ENCODE data around the gene ZFYVE9.
"Not testable (repeated sequence)": the region's sequence is repeated elsewhere in the genome, so short reads cannot be mapped to it uniquely, and the experiment has no call there.

ZFYVE9 gene

GRCh38 chr1:52145137-52145536 lies 3.2 kb downstream of the ZFYVE9 start:
- no peak for DNase-seq (ENCODE audit: low read depth in 2 of 2)

GRCh38 chr1:52150445-52150844 lies 8.6 kb downstream of the ZFYVE9 start:
- not testable (repeated sequence) for DNase-seq (ENCODE audit: low read depth in 2 of 2)

- DNase-seq (ENCODE audit: low read depth in 2 of 2), result no peak
Observed at GRCh38 chr1:52150946-52151345, 9.1 kb downstream of the ZFYVE9 start.

DNA sequence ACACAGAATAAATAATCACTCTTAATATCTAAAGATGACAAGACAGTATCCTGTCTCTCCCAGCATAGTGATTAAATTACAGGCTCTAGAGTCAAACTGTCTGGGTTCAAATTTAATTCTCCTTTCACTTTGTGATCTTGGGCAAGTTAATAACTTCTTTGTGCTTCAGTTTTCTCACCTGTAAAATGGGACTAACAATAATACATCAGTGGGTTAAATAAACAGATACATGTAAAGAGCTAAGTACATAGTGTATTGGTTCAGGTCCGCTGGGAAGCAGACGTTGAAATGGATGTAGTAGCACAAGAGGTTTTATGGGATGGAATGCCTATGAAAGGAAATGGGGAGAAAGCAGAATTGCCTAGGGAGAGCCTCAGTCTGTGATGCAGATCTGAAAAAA lies 10.7 kb downstream of the ZFYVE9 start:
- DNase-seq (ENCODE audit: low read depth in 2 of 2), result no peak

DNA sequence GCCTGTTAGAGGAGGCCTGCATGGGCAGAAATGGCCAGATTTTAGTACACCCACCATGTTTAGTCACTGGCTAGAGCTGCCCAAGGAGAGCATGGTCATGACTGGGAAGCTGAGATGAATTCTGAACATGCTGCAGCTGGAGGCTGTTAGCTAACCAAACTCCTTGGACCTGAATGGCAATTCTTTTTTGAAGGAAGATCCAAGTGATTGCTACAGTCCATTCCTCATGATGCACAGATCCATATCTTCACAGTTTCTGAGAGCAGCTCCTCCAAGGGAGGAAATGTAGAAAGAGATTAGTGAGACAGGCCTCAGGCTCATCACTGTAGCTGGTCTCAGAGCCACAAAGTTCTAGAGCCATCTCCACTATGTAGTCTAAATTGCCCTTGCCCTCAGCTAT lies 11.1 kb downstream of the ZFYVE9 start:
- no peak for DNase-seq (ENCODE audit: low read depth in 2 of 2)

DNA sequence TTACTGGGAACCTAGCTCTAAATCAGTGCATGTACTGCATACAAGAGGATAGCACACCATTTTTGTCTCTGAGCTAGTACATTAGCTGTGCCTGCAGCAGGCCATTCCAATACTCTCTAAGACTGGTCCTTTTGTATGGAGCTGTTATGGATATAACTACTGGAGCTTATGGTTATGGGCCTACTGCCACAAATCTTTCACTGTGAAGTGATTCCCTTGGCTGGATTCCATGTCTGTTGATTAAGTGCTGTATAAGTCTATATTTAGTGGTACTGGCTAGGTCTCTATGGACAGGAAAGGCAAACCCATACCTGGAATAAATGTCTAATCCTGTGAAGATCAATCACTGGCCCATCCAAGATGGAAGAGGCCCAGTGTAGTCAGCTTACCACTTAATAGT lies 12.0 kb downstream of the ZFYVE9 start:
- DNase-seq (ENCODE audit: low read depth in 2 of 2), result no peak

GRCh38 chr1:52156460-52156859 lies 14.6 kb downstream of the ZFYVE9 start:
- no peak for DNase-seq (ENCODE audit: low read depth in 2 of 2)

DNA sequence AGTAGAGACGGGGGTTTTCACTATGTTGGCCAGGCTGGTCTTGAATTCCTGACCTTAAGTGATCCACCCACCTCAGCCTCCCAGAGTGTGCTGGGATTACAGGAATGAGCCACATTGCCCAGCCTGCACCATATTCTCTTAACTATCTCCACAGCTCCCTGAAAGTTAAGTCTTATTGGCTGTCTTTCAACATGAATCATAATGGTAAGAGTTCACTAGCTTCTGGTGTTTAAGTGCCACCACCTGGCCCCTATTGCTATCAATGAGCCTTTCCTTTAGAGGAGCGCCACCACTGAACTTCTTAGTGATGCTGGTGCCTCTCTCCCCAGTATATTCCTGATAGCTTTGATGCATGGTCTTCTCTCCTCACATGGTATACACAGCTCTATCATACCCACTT lies 15.7 kb downstream of the ZFYVE9 start:
- no peak for DNase-seq (ENCODE audit: low read depth in 2 of 2)

GRCh38 chr1:52158218-52158617 lies 16.3 kb downstream of the ZFYVE9 start:
- DNase-seq (ENCODE audit: low read depth in 2 of 2), result no peak

- DNase-seq (ENCODE audit: low read depth in 2 of 2), result no peak
Observed at GRCh38 chr1:52159033-52159789, 17.3 kb downstream of the ZFYVE9 start.

DNA sequence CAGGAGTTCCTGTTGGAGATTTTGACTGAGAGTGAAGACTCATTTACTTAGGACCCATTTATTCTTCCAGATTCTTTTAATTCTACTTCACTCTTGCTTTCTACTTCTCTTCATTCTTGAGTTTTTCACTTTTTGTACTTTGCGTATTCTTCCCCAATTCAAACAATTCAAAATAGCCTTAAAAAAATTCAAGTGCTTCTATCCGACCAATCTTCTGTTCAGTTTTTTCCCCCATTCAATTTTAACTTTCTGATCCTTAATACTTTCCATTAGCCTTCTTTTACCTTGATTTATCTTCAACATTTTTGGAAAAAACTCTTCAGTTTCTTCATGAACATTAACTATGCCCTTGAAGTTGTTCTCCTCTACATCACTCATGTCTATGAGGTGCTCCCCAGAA lies 21.1 kb downstream of the ZFYVE9 start:
- DNase-seq (ENCODE audit: low read depth in 2 of 2), result no peak

DNA sequence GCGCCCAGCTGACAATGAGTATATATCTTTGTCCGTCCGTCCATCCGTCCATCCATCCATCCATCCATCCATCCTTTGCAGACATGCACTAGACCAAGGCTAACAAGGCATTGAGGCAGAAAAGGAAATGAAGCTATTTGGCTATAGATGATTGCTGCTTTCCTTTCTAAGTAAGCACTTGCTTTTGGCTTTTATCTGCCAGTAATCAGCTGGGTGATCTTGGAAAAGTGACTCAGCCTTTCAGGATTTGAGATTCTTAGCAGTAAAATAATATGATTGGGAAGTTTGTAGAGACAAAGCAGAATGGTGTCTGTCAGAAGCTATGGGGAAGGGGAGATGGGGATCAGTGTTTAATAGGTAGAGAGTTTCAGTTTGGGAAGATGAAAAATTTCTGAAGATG lies 22.7 kb downstream of the ZFYVE9 start:
- DNase-seq (ENCODE audit: low read depth in 2 of 2), result no peak

GRCh38 chr1:52166996-52167753 lies 25.3 kb downstream of the ZFYVE9 start:
- DNase-seq (ENCODE audit: low read depth in 2 of 2), result no peak

DNA sequence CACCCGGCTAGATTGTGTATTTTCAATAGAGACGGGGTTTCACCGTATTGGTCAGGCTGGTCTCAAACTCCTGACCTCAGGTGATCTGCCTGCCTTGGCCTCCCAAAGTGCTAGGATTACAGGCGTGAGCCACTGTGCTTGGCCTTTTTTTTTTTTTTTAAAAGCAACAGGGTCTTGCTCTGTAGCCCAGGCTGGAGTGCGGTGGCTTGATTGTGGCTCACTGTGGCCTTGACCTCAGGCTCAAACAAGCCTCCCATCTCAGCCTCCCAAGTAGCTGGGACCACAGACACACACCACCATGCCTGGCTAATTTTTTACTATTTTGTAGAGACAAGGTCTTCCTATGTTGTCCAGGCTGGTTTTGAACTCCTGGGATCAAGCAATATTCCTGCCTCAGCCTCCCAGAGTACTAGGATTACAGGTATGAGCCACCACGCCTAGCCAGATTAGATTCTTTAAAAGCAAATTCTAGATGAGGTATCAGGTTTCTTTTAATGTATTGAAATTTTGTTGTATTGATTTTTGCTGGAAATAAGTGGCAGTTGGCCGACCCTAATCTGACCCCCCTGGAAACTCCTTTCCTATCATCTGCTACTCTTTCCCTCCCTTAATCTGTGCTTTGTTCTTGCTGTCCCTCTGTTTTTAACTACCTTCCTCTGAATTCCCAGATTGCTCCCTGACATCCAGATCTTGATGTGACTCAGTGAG lies 26.6 kb downstream of the ZFYVE9 start:
- no peak for DNase-seq (ENCODE audit: low read depth in 2 of 2)

DNA sequence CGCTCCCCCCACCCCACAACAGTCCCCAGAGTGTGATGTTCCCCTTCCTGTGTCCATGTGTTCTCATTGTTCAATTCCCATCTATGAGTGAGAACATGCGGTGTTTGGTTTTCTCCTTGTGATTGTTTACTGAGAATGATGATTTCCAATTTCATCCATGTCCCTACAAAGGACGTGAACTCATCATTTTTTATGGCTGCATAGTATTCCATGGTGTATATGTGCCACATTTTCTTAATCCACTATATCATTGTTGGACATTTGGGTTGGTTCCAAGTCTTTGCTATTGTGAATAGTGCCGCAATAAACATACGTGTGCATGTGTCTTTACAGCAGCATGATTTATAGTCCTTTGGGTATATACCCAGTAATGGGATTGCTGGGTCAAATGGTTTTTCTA lies 29.3 kb downstream of the ZFYVE9 start:
- not testable (repeated sequence) for DNase-seq (ENCODE audit: low read depth in 2 of 2)

DNA sequence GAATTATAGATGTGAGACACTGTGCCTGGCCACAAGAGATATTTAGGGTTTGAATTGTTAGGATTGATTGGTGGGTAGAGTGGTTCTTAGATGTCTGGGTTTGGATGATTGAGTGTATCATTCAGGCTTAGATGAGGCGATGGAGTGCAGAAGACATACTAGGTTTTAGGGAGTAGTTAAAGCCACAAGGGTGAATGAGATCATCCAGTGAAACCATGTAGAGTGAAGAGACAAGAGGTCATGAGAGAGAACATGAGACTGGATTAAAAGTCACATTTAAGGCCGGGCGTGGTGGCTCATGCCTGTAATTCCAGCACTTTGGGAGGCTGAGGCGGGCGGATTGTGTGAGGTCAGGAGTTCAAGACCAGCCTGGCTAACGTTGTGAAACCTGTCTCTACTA lies 37.2 kb downstream of the ZFYVE9 start:
- no peak for DNase-seq (ENCODE audit: low read depth in 2 of 2)

DNA sequence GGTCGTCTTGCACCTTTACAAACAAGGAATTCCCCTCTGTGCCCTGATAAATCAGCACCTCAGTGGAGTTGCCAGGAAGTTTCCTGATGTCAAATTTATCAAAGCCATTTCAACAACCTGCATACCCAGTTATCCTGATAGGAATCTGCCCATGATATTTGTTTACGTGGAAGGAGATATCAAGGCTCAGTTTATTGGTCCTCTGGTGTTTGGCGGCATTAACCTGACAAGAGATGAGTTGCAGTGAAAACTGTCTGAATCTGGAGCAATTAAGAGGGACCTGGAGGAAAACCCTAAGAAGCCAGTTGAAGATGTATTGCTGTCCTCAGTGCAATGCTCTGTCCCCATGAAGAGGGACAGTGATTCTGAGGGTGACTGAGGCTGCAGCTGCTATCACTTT lies 38.3 kb downstream of the ZFYVE9 start:
- no peak for DNase-seq (ENCODE audit: low read depth in 2 of 2)

- DNase-seq (ENCODE audit: low read depth in 2 of 2), result not testable (repeated sequence)
Observed at GRCh38 chr1:52181759-52182158, 39.9 kb downstream of the ZFYVE9 start.

- not testable (repeated sequence) for DNase-seq (ENCODE audit: low read depth in 2 of 2)
Observed at GRCh38 chr1:52182328-52182727, 40.4 kb downstream of the ZFYVE9 start.

GRCh38 chr1:52182874-52183400 lies 41.0 kb downstream of the ZFYVE9 start:
- DNase-seq (ENCODE audit: low read depth in 2 of 2), result no peak

GRCh38 chr1:52186449-52186848 lies 44.6 kb downstream of the ZFYVE9 start:
- DNase-seq (ENCODE audit: low read depth in 2 of 2), result no peak

- no peak for DNase-seq (ENCODE audit: low read depth in 2 of 2)
Observed at GRCh38 chr1:52189898-52190480, 48.1 kb downstream of the ZFYVE9 start.
